ENCODE measurements around the gene SLC5A1. TPM values are rescaled to one million over a fixed set of nuclear protein-coding genes. Genes with fewer than 3 reads are reported as not detected.

SLC5A1 gene
- total and polyA plus RNA-seq, 9 of the 15 experiments (the other 6 are each of a cell fraction or from before 2014, with no cell fraction given), result not detected

- no peaks in the 10 kb centered on the region for H4K20me1 ChIP-seq (replicated peaks; ENCODE audit: control insufficient read depth, insufficient read depth, low read length)
- ATAC-seq, result no peak
- no peaks in the 10 kb centered on the region for H3K27me3 ChIP-seq (ENCODE audit: control insufficient read depth in 2 of 2, insufficient read depth in 2 of 2, low read length in 2 of 2)
- WGBS (ENCODE audit: insufficient coverage, low coverage, missing lambda C conversion rate), result 23% methylated on average over 3 of the region's 4 CpGs
- no peak for TF ChIP-seq ZC3H8 (IDR thresholded peaks at IDR 0.05)
- TF ChIP-seq EGR1 (conservative IDR thresholded peaks at IDR 0.05), result no peak
- no peak for TF ChIP-seq TBL1XR1 (IDR thresholded peaks at IDR 0.05; ENCODE audit: low read length in 2 of 2)
- TF ChIP-seq ZNF408 (CRISPR knock-in tag; IDR thresholded peaks at IDR 0.05; ENCODE audit: low read depth), result no peak
- no peak for TF ChIP-seq ATF1 (CRISPR knock-in tag; IDR thresholded peaks at IDR 0.05)
- no peak for TF ChIP-seq ATF1 (tag; IDR thresholded peaks at IDR 0.05)
- TF ChIP-seq FOSL1 (tag; conservative IDR thresholded peaks at IDR 0.05), result no peak
- TF ChIP-seq ZFX (CRISPR knock-in tag; IDR thresholded peaks at IDR 0.05), result no peak
- TF ChIP-seq GATAD2A (IDR thresholded peaks at IDR 0.05), result no peak
- no peak for TF ChIP-seq ELK3 (CRISPR knock-in tag; IDR thresholded peaks at IDR 0.05)
- no peak for TF ChIP-seq SMAD1 (IDR thresholded peaks at IDR 0.05; ENCODE audit: low read depth, low read length, partially characterized antibody)
- TF ChIP-seq ZNF165 (CRISPR knock-in tag; IDR thresholded peaks at IDR 0.05; ENCODE audit: borderline replicate concordance), result no peak
- TF ChIP-seq GTF2F1 (IDR thresholded peaks at IDR 0.05; ENCODE audit: low read depth, low read length), result no peak
- TF ChIP-seq FOXP4 (CRISPR knock-in tag; IDR thresholded peaks at IDR 0.05; ENCODE audit: borderline replicate concordance), result no peak
- TF ChIP-seq ZNF561 (CRISPR knock-in tag; conservative IDR thresholded peaks at IDR 0.05), result no peak
- no peaks in the 10 kb centered on the region for H3K4me1 ChIP-seq (replicated peaks in 1 of 2; ENCODE audit: control insufficient read depth in 2 of 2, insufficient read depth in 2 of 2, low read length in 2 of 2)
- intact Hi-C loops (cut with micrococcal nuclease), result no loop called here
- no peak overlapping the region for H3K4me3 ChIP-seq
- H3K27ac ChIP-seq (ENCODE audit: extremely low read depth, low read depth, low read length), result no peak overlapping the region
- no peak for FAIRE-seq
- DNase-seq (ENCODE audit: extremely low read depth in 1 of 4, low spot score in 3 of 4), result no peak
- BruUV-seq (replicated peaks), result no TSS peak
- ChIA-PET CTCF (ENCODE audit: low intra/inter-chr PET ratio) (no interaction called here), POLR2A (interaction anchor here (0.9 kb wide), 1 partner anchor 19 kb away, joined by 3 read pairs; no protein-coding TSS in a partner anchor)
- no peak overlapping the region for H2AFZ ChIP-seq (ENCODE audit: low read depth, low read length)
- in situ Hi-C loops (cut with MboI), result no loop called here
- H3K79me2 ChIP-seq (ENCODE audit: control insufficient read depth, insufficient read depth, low read length), result no peaks in the 10 kb centered on the region
- no peak overlapping the region for H3K9ac ChIP-seq (ENCODE audit: insufficient read depth in 1 of 2, low read depth in 2 of 2, low read length in 2 of 2)
- no peaks in the 10 kb centered on the region for H3K36me3 ChIP-seq (ENCODE audit: control insufficient read depth, insufficient read depth, low read length)
- H3K9me3 ChIP-seq (replicated peaks; ENCODE audit: control insufficient read depth, insufficient read depth, low read depth, low read length), result no peaks in the 10 kb centered on the region
- no peaks in the 10 kb centered on the region for H3K9me1 ChIP-seq (ENCODE audit: control insufficient read depth, insufficient read depth, low read length)
- no peak overlapping the region for H3K4me2 ChIP-seq (ENCODE audit: insufficient read depth, low read length)
Measured at GRCh38 chr22:32059426-32059825, 16.4 kb downstream of the SLC5A1 start.

All from K562 (cell line).